Activated T-helper 2 cell treated with anti-CD3 and anti-CD28 coated beads, Interferon-gamma antibody, Interleukin-2, Interleukin-4, amounts not matched to agents 10 μg/mL and 5 μg/mL and 100 μg/mL, durations not matched to agents 14 hours and 24 hours and 36 hours (primary cell): Measurements from ENCODE around the gene SH3BP5. TPM values are rescaled to one million over a fixed set of nuclear protein-coding genes. Genes with fewer than 3 reads are reported as not detected.
"Not testable (repeated sequence)": the region's sequence is repeated elsewhere in the genome, so short reads cannot be mapped to it uniquely, and the experiment has no call there.

Source experiments
- DNase-seq: peaks from one replicate; pipeline ENCODE4 v3.0.0; 2021; ENCODE audit warnings: low spot score
- H3K27ac Mint-ChIP-seq: one replicate; pipeline ENCODE4 v1.8.0; 2021; ENCODE audit warnings: mixed read lengths
- H3K27me3 Mint-ChIP-seq: one replicate; pipeline ENCODE4 v1.8.0; 2021; ENCODE audit warnings: low read depth, mixed read lengths
- H3K36me3 Mint-ChIP-seq: one replicate; pipeline ENCODE4 v1.8.0; 2021; ENCODE audit warnings: low read depth, mixed read lengths
- H3K4me1 Mint-ChIP-seq: one replicate; pipeline ENCODE4 v1.8.0; 2021; ENCODE audit warnings: low read depth, mixed read lengths
- H3K4me3 Mint-ChIP-seq: one replicate; pipeline ENCODE4 v1.8.0; 2021; ENCODE audit warnings: low read depth, mild to moderate bottlenecking, moderate library complexity, mixed read lengths
- H3K9me3 Mint-ChIP-seq: one replicate; pipeline ENCODE4 v1.8.0; 2021; ENCODE audit warnings: mixed read lengths
- intact Hi-C: fragments of 100-400 bp; cut with micrococcal nuclease; formaldehyde crosslinking; loops from one replicate; pipeline ENCODE4 v1.15.1; 2023
- total RNA-seq: library from RNA; stranded (reverse); gene quantifications from 2 replicates; pipeline ENCODE4 v1.2.3, GENCODE V29; 2022

The SH3BP5 gene
- total RNA-seq, 1 donor from 2014 or later = 15.0 TPM

GRCh38 chr3:15359677-15360397, 27.5 kb upstream of the SH3BP5 start:
- no peak for DNase-seq
- Mint-ChIP-seq H3K4me1 (peaks cover 49% of the 10 kb centered on the region), H3K27me3 (no peaks in the 10 kb centered on the region), H3K36me3 (peaks cover 3% of the 10 kb centered on the region), H3K9me3 (no peaks in the 10 kb centered on the region), H3K4me3 (no peak overlapping the region), H3K27ac (no peak overlapping the region)
- intact Hi-C loops = loop anchor here (2.0 to 10.0 kb wide), 2 partner anchors 385 to 439 kb away; no protein-coding TSS in a partner anchor

GRCh38 chr3:15356651-15357061, 24.3 kb upstream of the SH3BP5 start:
- peak; percentile 17 for DNase-seq
- peaks cover 39% of the 10 kb centered on the region for H3K4me1 Mint-ChIP-seq
- peak overlapping the region; percentile 24 for H3K4me3 Mint-ChIP-seq
- not testable (repeated sequence) for H3K9me3 Mint-ChIP-seq, H3K36me3 Mint-ChIP-seq, H3K27me3 Mint-ChIP-seq
- intact Hi-C loops = loop anchor here (1.0 kb wide), 1 partner anchor 46 kb away; no protein-coding TSS in a partner anchor
- H3K27ac Mint-ChIP-seq = peak overlapping the region; percentile 85

- peaks cover 34% of the 10 kb centered on the region for H3K4me1 Mint-ChIP-seq
- intact Hi-C loops = loop anchor here (1.0 kb wide), 1 partner anchor 46 kb away; no protein-coding TSS in a partner anchor
Measured at GRCh38 chr3:15356176-15356575, 23.8 kb upstream of the SH3BP5 start.

GRCh38 chr3:15355086-15355485, 22.7 kb upstream of the SH3BP5 start:
- intact Hi-C loops = no loop called here
- no peak for DNase-seq
- no peaks in the 10 kb centered on the region for H3K27me3 Mint-ChIP-seq
- no peak overlapping the region for H3K27ac Mint-ChIP-seq
- peaks cover 7% of the 10 kb centered on the region for H3K36me3 Mint-ChIP-seq
- H3K4me1 Mint-ChIP-seq = peaks cover 26% of the 10 kb centered on the region
- peaks cover 12% of the 10 kb centered on the region for H3K9me3 Mint-ChIP-seq
- H3K4me3 Mint-ChIP-seq = no peak overlapping the region

More at GRCh38 chr3:15356176-15356575, 23.8 kb upstream of the SH3BP5 start:
- peaks cover 6% of the 10 kb centered on the region for H3K9me3 Mint-ChIP-seq
- peak overlapping the region; percentile 24 for H3K4me3 Mint-ChIP-seq
- H3K27ac Mint-ChIP-seq = peak overlapping the region; percentile 85
- H3K27me3 Mint-ChIP-seq = no peaks in the 10 kb centered on the region
- H3K36me3 Mint-ChIP-seq = peaks cover 3% of the 10 kb centered on the region
- DNase-seq = no peak

- Mint-ChIP-seq H3K27ac (no peak overlapping the region), H3K36me3 (peaks cover 7% of the 10 kb centered on the region), H3K9me3 (peaks cover 12% of the 10 kb centered on the region), H3K4me3 (no peak overlapping the region), H3K4me1 (peaks cover 26% of the 10 kb centered on the region), H3K27me3 (no peaks in the 10 kb centered on the region)
- no peak for DNase-seq
- intact Hi-C loops = no loop called here
Measured at GRCh38 chr3:15354485-15354884, 22.1 kb upstream of the SH3BP5 start.

- no peak for DNase-seq
- H3K4me3 Mint-ChIP-seq = no peak overlapping the region
- peaks cover under 1% of the 10 kb centered on the region for H3K27me3 Mint-ChIP-seq
- H3K9me3 Mint-ChIP-seq = peaks cover 12% of the 10 kb centered on the region
- intact Hi-C loops = no loop called here
- peaks cover 33% of the 10 kb centered on the region for H3K4me1 Mint-ChIP-seq
- no peak overlapping the region for H3K27ac Mint-ChIP-seq
- peaks cover 6% of the 10 kb centered on the region for H3K36me3 Mint-ChIP-seq
Measured at GRCh38 chr3:15350141-15350540, 17.8 kb upstream of the SH3BP5 start.

- Mint-ChIP-seq H3K9me3 (peaks cover 12% of the 10 kb centered on the region), H3K4me1 (peaks cover 29% of the 10 kb centered on the region)
- intact Hi-C loops, DNase-seq, H3K36me3 Mint-ChIP-seq, H3K27ac Mint-ChIP-seq, H3K27me3 Mint-ChIP-seq, H3K4me3 Mint-ChIP-seq: not testable (repeated sequence)
Measured at GRCh38 chr3:15349438-15349837, 17.1 kb upstream of the SH3BP5 start.

GRCh38 chr3:15348246-15348645, 15.9 kb upstream of the SH3BP5 start:
- H3K4me3 Mint-ChIP-seq = no peak overlapping the region
- peaks cover 29% of the 10 kb centered on the region for H3K4me1 Mint-ChIP-seq

GRCh38 chr3:15347737-15348110, 15.3 kb upstream of the SH3BP5 start:
- Mint-ChIP-seq H3K4me1 (peaks cover 29% of the 10 kb centered on the region), H3K4me3 (no peak overlapping the region), H3K27ac (no peak overlapping the region), H3K9me3 (peaks cover 12% of the 10 kb centered on the region), H3K27me3 (peaks cover 8% of the 10 kb centered on the region), H3K36me3 (peaks cover 6% of the 10 kb centered on the region)
- DNase-seq = no peak
- intact Hi-C loops = no loop called here

More at GRCh38 chr3:15348246-15348645, 15.9 kb upstream of the SH3BP5 start:
- H3K27me3 Mint-ChIP-seq = peaks cover 5% of the 10 kb centered on the region
- peaks cover 6% of the 10 kb centered on the region for H3K36me3 Mint-ChIP-seq
- H3K27ac Mint-ChIP-seq = no peak overlapping the region
- intact Hi-C loops = no loop called here
- H3K9me3 Mint-ChIP-seq = peaks cover 12% of the 10 kb centered on the region
- DNase-seq = no peak

- intact Hi-C loops = no loop called here
- H3K4me1 Mint-ChIP-seq = peaks cover 29% of the 10 kb centered on the region
- no peak overlapping the region for H3K27ac Mint-ChIP-seq
- peaks cover 8% of the 10 kb centered on the region for H3K9me3 Mint-ChIP-seq
- H3K4me3 Mint-ChIP-seq = no peak overlapping the region
- DNase-seq = no peak
- H3K36me3 Mint-ChIP-seq = peaks cover 6% of the 10 kb centered on the region
- H3K27me3 Mint-ChIP-seq = peaks cover 10% of the 10 kb centered on the region
Measured at GRCh38 chr3:15347063-15347736, 14.8 kb upstream of the SH3BP5 start.

GRCh38 chr3:15346516-15346915, 14.1 kb upstream of the SH3BP5 start:
- H3K36me3 Mint-ChIP-seq = peaks cover 6% of the 10 kb centered on the region
- H3K27ac Mint-ChIP-seq = no peak overlapping the region
- H3K9me3 Mint-ChIP-seq = peaks cover 6% of the 10 kb centered on the region
- no peak overlapping the region for H3K4me3 Mint-ChIP-seq
- peaks cover 29% of the 10 kb centered on the region for H3K4me1 Mint-ChIP-seq
- intact Hi-C loops = no loop called here
- peaks cover 12% of the 10 kb centered on the region for H3K27me3 Mint-ChIP-seq
- DNase-seq = no peak

GRCh38 chr3:15345608-15346137, 13.3 kb upstream of the SH3BP5 start:
- Mint-ChIP-seq H3K4me3 (no peak overlapping the region), H3K9me3 (peaks cover 5% of the 10 kb centered on the region), H3K27me3 (peaks cover 12% of the 10 kb centered on the region), H3K27ac (no peak overlapping the region), H3K4me1 (peaks cover 31% of the 10 kb centered on the region), H3K36me3 (peaks cover 6% of the 10 kb centered on the region)
- intact Hi-C loops = no loop called here
- DNase-seq = no peak

GRCh38 chr3:15345066-15345607, 12.8 kb upstream of the SH3BP5 start:
- peaks cover 2% of the 10 kb centered on the region for H3K36me3 Mint-ChIP-seq
- H3K27me3 Mint-ChIP-seq = peaks cover 12% of the 10 kb centered on the region
- H3K4me1 Mint-ChIP-seq = peaks cover 31% of the 10 kb centered on the region
- H3K9me3 Mint-ChIP-seq = no peaks in the 10 kb centered on the region
- intact Hi-C loops = no loop called here
- no peak overlapping the region for H3K27ac Mint-ChIP-seq
- H3K4me3 Mint-ChIP-seq = no peak overlapping the region
- no peak for DNase-seq
